Cardiac fibroblast (primary cell): Measurements from ENCODE around the gene TJP1.
"Not testable (repeated sequence)": the region's sequence is repeated elsewhere in the genome, so short reads cannot be mapped to it uniquely, and the experiment has no call there.

Experiments
- DNase-seq, 2 donors: peaks; one replicate each; pipeline versions ENCODE4 v3.0.0 to v3.0.0-alpha.2; 2010; ENCODE audit warnings: low read depth in 2 of 2
- H3K4me3 ChIP-seq, 2 donors: replicated peaks in 1 of 2; 1 replicate in 1 of 2; 2 replicates in 1 of 2; pipeline ENCODE4 v1.5.1; 2011; ENCODE audit warnings: low read depth in 2 of 2, low read length in 2 of 2, mild to moderate bottlenecking in 2 of 2, moderate library complexity in 1 of 2
- CTCF ChIP-seq: IDR thresholded peaks from one replicate; pipeline ENCODE4 v1.5.1; 2011; ENCODE audit warnings: low read depth, mild to moderate bottlenecking, low read length, inconsistent platforms

TJP1 gene

GRCh38 chr15:29674661-29675533 is 147.4 kb downstream of the TJP1 start:
- H3K4me3 ChIP-seq: peak overlapping the region; percentile 49 to 56
- no peak for TF ChIP-seq CTCF

DNA sequence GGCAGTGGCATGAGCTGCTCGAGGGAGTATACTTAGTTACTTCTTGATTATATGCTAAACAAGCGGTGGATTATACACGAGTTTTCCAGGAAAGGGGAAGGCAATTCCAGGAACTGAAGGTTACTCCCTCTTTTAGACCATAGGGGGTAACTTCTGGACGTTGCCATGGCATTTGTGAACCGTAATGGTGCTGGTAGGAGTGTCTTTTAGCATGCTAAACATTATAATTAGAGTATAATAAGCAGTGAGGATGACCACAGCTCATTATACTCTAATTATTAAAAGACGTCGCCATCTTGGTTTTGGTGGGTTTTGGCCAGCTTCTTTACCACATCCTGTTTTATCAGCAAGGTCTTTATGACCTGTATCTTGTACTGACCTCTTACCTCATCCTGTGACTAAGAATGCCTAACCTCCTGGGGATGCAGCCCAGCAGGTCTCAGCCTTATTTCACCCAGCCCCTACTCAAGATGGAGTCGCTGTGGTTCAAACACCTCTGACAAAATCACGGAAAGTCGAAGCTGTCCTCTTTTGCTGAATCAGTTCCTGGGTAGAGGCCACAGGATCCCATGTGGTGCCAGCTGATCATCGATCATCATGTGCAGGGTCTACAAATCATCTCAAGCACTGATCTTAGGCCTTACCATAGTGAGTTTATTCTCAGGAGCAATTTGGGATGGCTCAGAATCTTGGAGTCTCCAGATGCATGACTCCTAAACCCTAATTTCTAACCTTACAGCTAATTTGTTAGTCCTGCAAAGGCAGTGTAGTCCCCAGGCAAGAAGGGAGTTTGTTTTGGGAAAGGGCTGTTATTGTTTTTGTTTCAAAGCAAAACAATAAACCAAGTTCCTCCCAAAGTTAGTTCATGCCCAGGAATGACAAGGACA is 149.1 kb downstream of the TJP1 start:
- peak; percentile 18 to 26 for DNase-seq
- H3K4me3 ChIP-seq: no peak overlapping the region
- TF ChIP-seq CTCF: no peak

More at GRCh38 chr15:29674661-29675533, 147.4 kb downstream of the TJP1 start:
- DNase-seq: peak; percentile 58 to 70

- H3K4me3 ChIP-seq: no peak overlapping the region
- no peak for DNase-seq
- no peak for TF ChIP-seq CTCF
These were observed 149.8 kb downstream of the TJP1 start for GRCh38 chr15:29672446-29672845.

GRCh38 chr15:29672046-29672445 is 150.2 kb downstream of the TJP1 start:
- H3K4me3 ChIP-seq: not testable (repeated sequence)
- peak in 1 of 2 donors; percentile 51 for DNase-seq

DNA sequence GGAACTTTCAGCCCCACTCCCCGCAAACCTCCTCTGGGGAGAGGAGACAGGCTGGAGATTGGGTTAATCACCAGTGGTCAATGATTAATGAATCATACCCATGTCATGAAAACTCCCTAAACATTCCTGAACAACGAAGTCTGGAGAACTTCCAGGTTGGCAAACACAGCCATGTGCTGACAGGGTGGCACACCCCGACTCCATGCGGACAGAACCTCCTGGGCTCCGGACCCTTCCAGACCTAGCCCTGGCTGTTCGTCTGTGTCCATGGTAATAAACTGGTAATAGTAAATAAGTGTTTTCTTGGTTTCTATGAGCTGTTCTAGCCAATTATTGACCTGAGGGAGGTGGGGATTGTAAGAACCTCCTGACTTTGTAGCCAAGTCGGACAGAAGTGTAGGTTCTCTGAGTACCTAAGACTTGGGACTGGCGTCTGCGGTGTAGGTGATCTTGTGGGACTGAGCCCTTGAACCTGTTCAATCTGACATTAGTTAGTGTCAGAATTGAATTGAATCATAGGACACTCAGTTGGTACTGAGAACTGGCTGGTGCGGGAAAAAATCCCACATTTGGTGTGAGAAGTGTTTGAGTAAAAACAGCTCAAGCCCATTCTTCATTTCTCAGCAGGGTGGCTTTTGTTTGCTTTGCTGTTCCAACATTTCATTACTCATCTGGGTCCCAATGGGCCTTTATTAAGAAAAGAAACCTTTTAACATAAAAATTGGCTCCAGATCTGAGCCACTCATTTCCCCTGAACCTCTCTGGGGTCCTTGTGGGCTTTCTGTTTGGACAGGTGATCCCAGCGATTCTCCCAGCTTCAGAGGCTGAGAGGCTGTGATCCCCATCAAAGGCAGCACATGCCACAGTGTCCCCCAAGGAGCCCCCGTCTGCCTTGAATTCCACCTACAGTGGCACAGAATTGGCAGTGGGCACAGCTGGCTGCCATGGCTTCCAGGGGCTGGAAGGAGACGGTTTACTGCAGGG is 151.0 kb downstream of the TJP1 start:
- H3K4me3 ChIP-seq: no peak overlapping the region
- no peak for TF ChIP-seq CTCF
- peak; percentile 85 to 95 for DNase-seq

GRCh38 chr15:29670266-29670665 is 152.0 kb downstream of the TJP1 start:
- no peak for TF ChIP-seq CTCF

More at GRCh38 chr15:29670266-29670665, 152.0 kb downstream of the TJP1 start:
- DNase-seq: peak in 1 of 2 donors; percentile 32
- no peak overlapping the region for H3K4me3 ChIP-seq
